Activated T-cell treated with anti-CD3 and anti-CD28 coated beads for 48 hours (primary cell): Measurements from ENCODE around the gene KLHDC10.
"Not testable (repeated sequence)": the region's sequence is repeated elsewhere in the genome, so short reads cannot be mapped to it uniquely, and the experiment has no call there.

Source experiments
- DNase-seq: peaks from one replicate; pipeline ENCODE4 v3.0.0-alpha.2; 2020; ENCODE audit warnings: low read depth

Gene KLHDC10

GRCh38 chr7:130142654-130143333, 72.5 kb downstream of the KLHDC10 start:
- DNase-seq = no peak

- no peak for DNase-seq
Observed at GRCh38 chr7:130143334-130143732, 73.0 kb downstream of the KLHDC10 start.

GRCh38 chr7:130143986-130144311, 73.6 kb downstream of the KLHDC10 start:
- no peak for DNase-seq

- no peak for DNase-seq
Observed at GRCh38 chr7:130144312-130145171, 74.2 kb downstream of the KLHDC10 start.

GRCh38 chr7:130145424-130146100, 75.2 kb downstream of the KLHDC10 start:
- no peak for DNase-seq

GRCh38 chr7:130146142-130146541, 75.8 kb downstream of the KLHDC10 start:
- not testable (repeated sequence) for DNase-seq

GRCh38 chr7:130146693-130147405, 76.5 kb downstream of the KLHDC10 start:
- no peak for DNase-seq

GRCh38 chr7:130147710-130148325, 77.5 kb downstream of the KLHDC10 start:
- no peak for DNase-seq

GRCh38 chr7:130148561-130148960, 78.2 kb downstream of the KLHDC10 start:
- no peak for DNase-seq

- DNase-seq = no peak
Observed at GRCh38 chr7:130149281-130150139, 79.2 kb downstream of the KLHDC10 start.

GRCh38 chr7:130150587-130150986, 80.3 kb downstream of the KLHDC10 start:
- DNase-seq = no peak

GRCh38 chr7:130151591-130152492, 81.5 kb downstream of the KLHDC10 start:
- DNase-seq = peak; percentile 21

- DNase-seq = no peak
Observed at GRCh38 chr7:130152493-130153210, 82.3 kb downstream of the KLHDC10 start.

- DNase-seq = no peak
Observed at GRCh38 chr7:130153211-130153908, 83.0 kb downstream of the KLHDC10 start.

- no peak for DNase-seq
Observed at GRCh38 chr7:130154131-130154500, 83.8 kb downstream of the KLHDC10 start.

GRCh38 chr7:130154501-130155317, 84.4 kb downstream of the KLHDC10 start:
- DNase-seq = no peak

GRCh38 chr7:130156140-130156539, 85.8 kb downstream of the KLHDC10 start:
- DNase-seq = no peak

- DNase-seq = no peak
Observed at GRCh38 chr7:130157700-130158099, 87.4 kb downstream of the KLHDC10 start.
